SU-DHL-6 (cell line): ENCODE measurements around the gene SAFB2.

ENCODE experiments used
- H2AFZ ChIP-seq: fragments of 200-600 bp; sonication (generic); 2 replicates; pipeline ENCODE4 v1.6.1; 2014; ENCODE audit warnings: low read depth, mild to moderate bottlenecking, moderate library complexity, mixed read lengths, antibody characterized with exemption, low read length; ENCODE audit not compliant: severe bottlenecking
- H3F3A ChIP-seq: fragments of 200-600 bp; shearing (Covaris generic); 2 replicates; pipeline ENCODE4 v1.6.0; 2016; ENCODE audit warnings: antibody characterized with exemption, mild to moderate bottlenecking; ENCODE audit not compliant: insufficient read depth
- H3K27ac ChIP-seq: fragments of 200-600 bp; sonication (generic); 2 replicates; pipeline ENCODE4 v1.5.1; 2016; ENCODE audit warnings: low read depth, mild to moderate bottlenecking, low read length, moderate library complexity, mixed read lengths
- H3K27me3 ChIP-seq: fragments of 200-600 bp; sonication (generic), shearing (Covaris generic); 2 replicates; pipeline ENCODE4 v1.6.0; 2014; ENCODE audit warnings: mild to moderate bottlenecking, low read length
- H3K36me3 ChIP-seq: fragments of 200-600 bp; sonication (generic); 2 replicates; pipeline ENCODE4 v1.6.1; 2014; ENCODE audit warnings: mild to moderate bottlenecking, low read length, mixed read lengths
- H3K4me2 ChIP-seq: fragments of 300-600, 200-600 bp; shearing (Covaris generic), sonication (generic); 2 replicates; pipeline ENCODE4 v1.6.0; 2014; ENCODE audit warnings: low read length, low read depth, mild to moderate bottlenecking; ENCODE audit not compliant: poor library complexity, severe bottlenecking
- H3K4me3 ChIP-seq: fragments of 200-600 bp; sonication (generic); 2 replicates; pipeline ENCODE4 v1.5.1; 2014; ENCODE audit warnings: antibody characterized with exemption, low read length, mild to moderate bottlenecking, mixed read lengths; ENCODE audit not compliant: insufficient read depth, poor library complexity, severe bottlenecking
- H3K79me2 ChIP-seq: fragments of 200-600 bp; sonication (generic); 2 replicates; pipeline ENCODE4 v1.6.1; 2014; ENCODE audit warnings: mild to moderate bottlenecking, low read length, moderate library complexity; ENCODE audit not compliant: insufficient read depth
- H3K9ac ChIP-seq: fragments of 200-600 bp; sonication (generic); 2 replicates; pipeline ENCODE4 v1.7.0; 2014; ENCODE audit warnings: mild to moderate bottlenecking, low read length
- H3K9me2 ChIP-seq: fragments of 200-600 bp; sonication (generic); replicated peaks from 2 replicates; pipeline ENCODE4 v1.6.1; 2014; ENCODE audit warnings: low read length; ENCODE audit not compliant: insufficient read depth
- H3K9me3 ChIP-seq: fragments of 200-600 bp; sonication (generic); 2 replicates; pipeline ENCODE4 v1.6.1; 2014; ENCODE audit warnings: low read length, mixed read lengths; ENCODE audit not compliant: insufficient read depth
- H4K20me1 ChIP-seq: fragments of 200-600 bp; sonication (generic); 2 replicates; pipeline ENCODE4 v1.6.1; 2014; ENCODE audit warnings: low read depth, mild to moderate bottlenecking, antibody characterized with exemption, low read length, moderate library complexity, mixed read lengths
- EZH2phosphoT487 ChIP-seq: fragments of 200-600 bp; sonication (generic), shearing (Covaris generic); conservative IDR thresholded peaks from 2 replicates; pipeline ENCODE4 v1.6.1; 2018; ENCODE audit warnings: mild to moderate bottlenecking, antibody characterized with exemption, low read length, moderate library complexity, mixed read lengths
- TF ChIP-seq, protein P1 (sequence below): fragments of 200-600 bp; sonication (generic); IDR thresholded peaks from one replicate; pipeline ENCODE4 v1.5.1; 2017; ENCODE audit warnings: antibody characterized with exemption, mild to moderate bottlenecking, low read length, moderate library complexity; ENCODE audit not compliant: insufficient read depth, poor library complexity, severe bottlenecking

Gene SAFB2

GRCh38 chr19:5655412-5655811 lies 32.8 kb upstream of the SAFB2 start:
- Histone ChIP-seq H3K79me2 (no peaks in the 10 kb centered on the region), H3K9me2 (no peaks in the 10 kb centered on the region), H3K36me3 (peaks cover 19% of the 10 kb centered on the region; the same call in 1 of the 2 replicates)

DNA sequence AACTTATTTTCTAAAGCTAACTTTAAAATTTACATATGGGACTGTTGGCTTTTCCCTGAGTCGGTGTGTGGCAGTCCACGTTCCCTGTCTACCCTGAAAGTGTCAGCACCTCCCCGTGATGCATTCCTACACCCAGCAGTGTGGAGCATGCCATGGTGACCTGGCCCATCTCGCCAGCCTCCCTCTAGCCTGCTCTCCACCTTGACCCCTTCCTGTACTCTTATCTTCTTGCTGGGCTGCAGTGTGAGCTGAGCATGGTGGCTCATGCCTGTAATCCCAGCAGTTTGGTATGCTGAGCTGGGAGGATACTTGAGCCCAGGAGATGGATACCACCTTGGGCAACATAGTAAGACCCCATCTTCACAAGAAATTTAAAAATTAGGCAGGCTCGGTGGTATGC lies 32.4 kb upstream of the SAFB2 start:
- Histone ChIP-seq H3K36me3 (peaks cover 19% of the 10 kb centered on the region), H3K4me3 (no peak overlapping the region), H4K20me1 (no peaks in the 10 kb centered on the region), H3K27ac (no peak overlapping the region), H3K27me3 (no peaks in the 10 kb centered on the region), H3K9ac (no peak overlapping the region), H3K79me2 (no peaks in the 10 kb centered on the region), H2AFZ (no peak overlapping the region), H3K4me2 (no peak overlapping the region), H3F3A (peaks cover 3% of the 10 kb centered on the region; the same call in 1 of the 2 replicates), H3K9me3 (no peaks in the 10 kb centered on the region), H3K9me2 (no peaks in the 10 kb centered on the region)
- TF ChIP-seq, protein P1, sequence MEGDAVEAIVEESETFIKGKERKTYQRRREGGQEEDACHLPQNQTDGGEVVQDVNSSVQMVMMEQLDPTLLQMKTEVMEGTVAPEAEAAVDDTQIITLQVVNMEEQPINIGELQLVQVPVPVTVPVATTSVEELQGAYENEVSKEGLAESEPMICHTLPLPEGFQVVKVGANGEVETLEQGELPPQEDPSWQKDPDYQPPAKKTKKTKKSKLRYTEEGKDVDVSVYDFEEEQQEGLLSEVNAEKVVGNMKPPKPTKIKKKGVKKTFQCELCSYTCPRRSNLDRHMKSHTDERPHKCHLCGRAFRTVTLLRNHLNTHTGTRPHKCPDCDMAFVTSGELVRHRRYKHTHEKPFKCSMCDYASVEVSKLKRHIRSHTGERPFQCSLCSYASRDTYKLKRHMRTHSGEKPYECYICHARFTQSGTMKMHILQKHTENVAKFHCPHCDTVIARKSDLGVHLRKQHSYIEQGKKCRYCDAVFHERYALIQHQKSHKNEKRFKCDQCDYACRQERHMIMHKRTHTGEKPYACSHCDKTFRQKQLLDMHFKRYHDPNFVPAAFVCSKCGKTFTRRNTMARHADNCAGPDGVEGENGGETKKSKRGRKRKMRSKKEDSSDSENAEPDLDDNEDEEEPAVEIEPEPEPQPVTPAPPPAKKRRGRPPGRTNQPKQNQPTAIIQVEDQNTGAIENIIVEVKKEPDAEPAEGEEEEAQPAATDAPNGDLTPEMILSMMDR = no peak

More at GRCh38 chr19:5655412-5655811, 32.8 kb upstream of the SAFB2 start:
- no peaks in the 10 kb centered on the region for H3K27me3 ChIP-seq
- no peaks in the 10 kb centered on the region for H3K9me3 ChIP-seq
- H3K4me3 ChIP-seq = no peak overlapping the region
- H4K20me1 ChIP-seq = no peaks in the 10 kb centered on the region
- H3K9ac ChIP-seq = no peak overlapping the region
- H3F3A ChIP-seq = peaks cover 3% of the 10 kb centered on the region; the same call in 1 of the 2 replicates
- H2AFZ ChIP-seq = no peak overlapping the region
- no peak overlapping the region for H3K4me2 ChIP-seq
- TF ChIP-seq EZH2phosphoT487 = no peak
- TF ChIP-seq, protein P1 = no peak
- no peak overlapping the region for H3K27ac ChIP-seq

- Histone ChIP-seq H3K9ac (no peak overlapping the region), H3F3A (peaks cover 3% of the 10 kb centered on the region; the same call in 1 of the 2 replicates), H3K9me2 (no peaks in the 10 kb centered on the region), H3K27ac (no peak overlapping the region), H3K4me3 (no peak overlapping the region), H3K79me2 (peaks cover 5% of the 10 kb centered on the region; the same call in 1 of the 2 replicates), H3K9me3 (no peaks in the 10 kb centered on the region), H3K27me3 (no peaks in the 10 kb centered on the region), H3K4me2 (no peak overlapping the region), H4K20me1 (no peaks in the 10 kb centered on the region), H2AFZ (no peak overlapping the region), H3K36me3 (peaks cover 33% of the 10 kb centered on the region)
- TF ChIP-seq EZH2phosphoT487 = no peak
- TF ChIP-seq, protein P1 = no peak
Measured at GRCh38 chr19:5652261-5652660, 29.7 kb upstream of the SAFB2 start.
